Keratinocyte (primary cell): ENCODE data around the gene FHOD3.

Experiments
- EZH2 ChIP-seq: IDR thresholded peaks from one replicate; pipeline ENCODE4 v1.6.1; 2012; ENCODE audit warnings: inconsistent platforms, mild to moderate bottlenecking, low read length, moderate library complexity
- TF ChIP-seq, protein P1 (sequence below), 3 experiments: IDR thresholded peaks in 1 of 3; conservative IDR thresholded peaks in 1 of 3; optimal IDR thresholded peaks in 1 of 3; 2 replicates in 2 of 3; 3 replicates in 1 of 3; pipeline versions ENCODE3 to v1.5.1; 2011; ENCODE audit warnings: low read length in 3 of 3, mild to moderate bottlenecking in 3 of 3, moderate library complexity in 2 of 3, control low read depth in 1 of 3, inconsistent platforms in 1 of 3; ENCODE audit not compliant: insufficient read depth in 2 of 3; ENCODE audit errors: extremely low read depth in 1 of 3

DNA sequence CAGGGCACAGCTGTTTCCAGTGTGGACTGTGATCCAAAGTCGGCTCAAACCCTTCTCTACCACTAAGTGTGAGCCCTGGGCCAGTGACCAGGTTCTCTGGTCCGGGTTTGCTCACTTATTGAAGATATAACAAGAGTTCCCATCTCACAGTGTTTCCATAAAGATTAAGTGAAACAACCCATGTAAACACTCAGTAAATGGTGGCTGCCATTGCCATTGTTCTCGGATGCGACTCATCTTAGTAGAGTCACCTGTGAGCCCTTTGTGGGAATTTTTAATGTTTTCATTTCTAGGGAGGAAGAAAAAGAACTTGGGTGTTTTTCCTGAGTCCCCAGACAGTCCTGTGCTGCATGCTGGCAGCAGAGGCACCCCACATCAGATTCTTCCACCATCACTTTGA, 477.9 kb downstream of the FHOD3 start:
- TF ChIP-seq, protein P1, sequence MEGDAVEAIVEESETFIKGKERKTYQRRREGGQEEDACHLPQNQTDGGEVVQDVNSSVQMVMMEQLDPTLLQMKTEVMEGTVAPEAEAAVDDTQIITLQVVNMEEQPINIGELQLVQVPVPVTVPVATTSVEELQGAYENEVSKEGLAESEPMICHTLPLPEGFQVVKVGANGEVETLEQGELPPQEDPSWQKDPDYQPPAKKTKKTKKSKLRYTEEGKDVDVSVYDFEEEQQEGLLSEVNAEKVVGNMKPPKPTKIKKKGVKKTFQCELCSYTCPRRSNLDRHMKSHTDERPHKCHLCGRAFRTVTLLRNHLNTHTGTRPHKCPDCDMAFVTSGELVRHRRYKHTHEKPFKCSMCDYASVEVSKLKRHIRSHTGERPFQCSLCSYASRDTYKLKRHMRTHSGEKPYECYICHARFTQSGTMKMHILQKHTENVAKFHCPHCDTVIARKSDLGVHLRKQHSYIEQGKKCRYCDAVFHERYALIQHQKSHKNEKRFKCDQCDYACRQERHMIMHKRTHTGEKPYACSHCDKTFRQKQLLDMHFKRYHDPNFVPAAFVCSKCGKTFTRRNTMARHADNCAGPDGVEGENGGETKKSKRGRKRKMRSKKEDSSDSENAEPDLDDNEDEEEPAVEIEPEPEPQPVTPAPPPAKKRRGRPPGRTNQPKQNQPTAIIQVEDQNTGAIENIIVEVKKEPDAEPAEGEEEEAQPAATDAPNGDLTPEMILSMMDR (optimal IDR thresholded peaks at IDR 0.05 in 1 of 3, IDR thresholded peaks at IDR 0.05 in 1 of 3, conservative IDR thresholded peaks at IDR 0.05 in 1 of 3; ENCODE audit: extremely low read depth in 1 of 3, insufficient read depth in 2 of 3, low read length in 3 of 3), result no peak
- no peak for TF ChIP-seq EZH2
